ENCODE results near the gene DNAJC11.

GRCh38 chr1:6692956-6693355 lies 8.7 kb downstream of the DNAJC11 start:
- TF ChIP-seq ZC3H10 (CRISPR knock-in tag; IDR thresholded peaks at IDR 0.05) = no peak
- TF ChIP-seq TSHZ2 (CRISPR knock-in tag; IDR thresholded peaks at IDR 0.05) = no peak
- no peak for TF ChIP-seq CSDC2 (CRISPR knock-in tag; IDR thresholded peaks at IDR 0.05)
- TF ChIP-seq CREB5 (CRISPR knock-in tag; IDR thresholded peaks at IDR 0.05; ENCODE audit: low read depth) = no peak
- no peak for TF ChIP-seq OSR1 (CRISPR knock-in tag; IDR thresholded peaks at IDR 0.05)
- no peak for TF ChIP-seq RARB (CRISPR knock-in tag; IDR thresholded peaks at IDR 0.05)
- TF ChIP-seq POU6F1 (CRISPR knock-in tag; IDR thresholded peaks at IDR 0.05; ENCODE audit: borderline replicate concordance, low read depth) = no peak
- TF ChIP-seq PATZ1 (CRISPR knock-in tag; IDR thresholded peaks at IDR 0.05; ENCODE audit: borderline replicate concordance) = no peak
- TF ChIP-seq GLIS3 (CRISPR knock-in tag; IDR thresholded peaks at IDR 0.05) = no peak
- TF ChIP-seq ZNF70 (CRISPR knock-in tag; IDR thresholded peaks at IDR 0.05) = no peak
- no peak for TF ChIP-seq TCF4 (CRISPR knock-in tag; IDR thresholded peaks at IDR 0.05; ENCODE audit: borderline replicate concordance)
- no peak for TF ChIP-seq ZNF565 (CRISPR knock-in tag; conservative IDR thresholded peaks at IDR 0.05; ENCODE audit: low read depth)
- TF ChIP-seq ZNF8 (CRISPR knock-in tag; IDR thresholded peaks at IDR 0.05) = no peak
